H1 (cell line): ENCODE measurements around the gene GRIFIN. TPM values are rescaled to one million over a fixed set of nuclear protein-coding genes. Genes with fewer than 3 reads are reported as not detected.

ENCODE experiments used
- SAP30 ChIP-seq: fragments of 300-600 bp; sonication (generic); IDR thresholded peaks from 2 replicates; pipeline ENCODE4 v1.7.1; 2012; ENCODE audit warnings: low read length, moderate library complexity, mild to moderate bottlenecking, inconsistent platforms; ENCODE audit not compliant: insufficient read depth, insufficient replicate concordance
- ZNF274 ChIP-seq: IDR thresholded peaks from 2 replicates; pipeline ENCODE4 v1.7.0; 2012; ENCODE audit warnings: low read length, borderline replicate concordance; ENCODE audit errors: extremely low read depth
- polyA plus RNA-seq, 7 experiments: library from polyadenylated mRNA; depleted of rRNA in 3 of 7; stranded (reverse) in 5 of 7; unstranded in 2 of 7; fragments of >200 nt in 5 of 7; fragments of 200-250 nt in 2 of 7; gene quantifications; 1 replicate in 5 of 7; 2 replicates in 1 of 7; 4 replicates in 1 of 7; pipeline versions ENCODE4 v1.2.1 to v1.2.3, GENCODE V29; 2011 to 2013; ENCODE audit warnings: missing spikeins in 2 of 7, mixed read lengths in 2 of 7
- total RNA-seq: library from RNA; stranded (reverse); fragmentation: NEBNext Ultra II Directional; extraction: Animal tissue kit (Norgen Biotek cat#: 25700); gene quantifications from 2 replicates; pipeline ENCODE4 v1.2.1, GENCODE V29; 2021

Gene GRIFIN
- total and polyA plus RNA-seq, 2 of the 8 experiments (the other 6 are each of a cell fraction or from before 2014, with no cell fraction given), result not detected

DNA sequence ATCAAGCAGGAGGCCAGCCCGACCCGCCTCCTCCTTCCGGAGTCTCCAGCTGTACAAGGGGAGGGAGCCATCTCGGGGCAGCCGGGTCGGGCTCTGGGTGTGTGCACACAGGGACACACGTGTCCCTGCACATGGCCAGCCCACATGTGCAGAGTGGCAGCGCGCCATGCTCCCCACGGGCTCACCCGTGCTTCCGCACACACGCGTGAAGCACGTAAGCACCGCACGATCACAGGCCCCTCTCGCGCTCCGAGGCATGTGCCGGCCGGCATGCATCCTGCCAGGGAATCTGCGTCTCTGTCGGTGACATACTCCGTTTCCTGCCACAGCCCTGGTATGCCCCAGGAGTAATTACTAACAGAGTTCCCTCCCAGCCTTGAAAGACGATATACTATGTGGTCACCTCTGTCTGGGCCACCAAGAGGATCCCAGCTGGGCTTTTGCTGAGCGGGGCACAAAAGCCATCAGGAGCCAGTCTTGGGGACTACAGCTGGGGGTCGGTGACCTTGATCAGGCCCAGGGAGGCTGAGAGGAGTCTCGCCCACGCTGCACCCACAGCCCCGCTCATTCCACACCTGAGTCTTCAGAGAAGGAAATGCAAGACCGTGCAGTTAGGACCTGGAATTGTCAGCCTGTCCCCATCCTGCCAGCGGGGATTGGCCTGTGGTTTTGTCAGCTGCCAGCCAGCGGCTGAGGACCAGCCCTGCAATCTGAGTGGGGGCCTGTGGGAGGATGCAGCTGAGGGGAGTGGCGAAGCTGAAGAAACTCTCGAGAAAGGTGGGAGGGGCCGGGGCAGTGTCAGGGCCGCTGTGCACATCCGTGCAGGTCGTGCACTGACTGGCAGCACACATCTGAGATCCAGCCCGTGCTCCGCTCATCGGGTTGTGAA is 32.4 kb upstream of the GRIFIN start (continued):
- TF ChIP-seq ZNF274 (no peak), SAP30 (no peak)
